Measurements from ENCODE around the gene OR4N5.

- TF ChIP-seq CTCF (IDR thresholded peaks at IDR 0.05) (no peak), POLR2A (IDR thresholded peaks at IDR 0.05) (no peak)
These were observed 45.6 kb downstream of the OR4N5 start for GRCh38 chr14:20184181-20184580.
